Esophagus squamous epithelium (tissue), 4 donors: ENCODE results near the gene GLS.
"Not testable (repeated sequence)": the region's sequence is repeated elsewhere in the genome, so short reads cannot be mapped to it uniquely, and the experiment has no call there.

ENCODE experiments used
- POLR2A ChIP-seq, 4 donors: fragments of 450-650 bp; IDR thresholded peaks; one replicate each; pipeline ENCODE4 v1.6.1; 2017; ENCODE audit warnings: antibody characterized with exemption in 4 of 4, mild to moderate bottlenecking in 4 of 4, moderate library complexity in 3 of 4
- TF ChIP-seq, protein P1 (sequence below), 6 experiments: fragments of 450-650 bp in 4 of 6; fragments of 200-600 bp in 2 of 6; sonication (generic) in 2 of 6; IDR thresholded peaks; one replicate each; pipeline ENCODE4 v1.5.1; 2016 to 2019; ENCODE audit warnings: antibody characterized with exemption in 6 of 6, mild to moderate bottlenecking in 4 of 6, moderate library complexity in 4 of 6

DNA sequence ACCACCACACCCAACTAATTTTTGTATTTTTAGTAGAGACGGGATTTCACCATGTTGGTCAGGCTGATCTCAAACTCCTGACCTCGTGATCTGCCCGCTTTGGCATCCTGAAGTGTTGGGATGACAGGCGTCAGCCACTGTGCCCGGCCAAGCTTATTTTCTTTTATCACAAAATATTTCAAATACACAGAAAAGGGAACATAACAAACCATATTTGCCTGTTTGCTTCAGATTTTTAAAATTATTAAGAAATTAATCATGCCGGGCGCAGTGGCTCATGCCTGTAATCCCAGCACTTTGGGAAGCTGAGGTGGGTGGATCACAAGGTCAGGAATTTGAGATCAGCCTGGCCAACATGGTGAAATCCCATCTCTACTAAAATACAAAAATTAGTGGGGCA is 7.2 kb upstream of the GLS start:
- TF ChIP-seq, protein P1, sequence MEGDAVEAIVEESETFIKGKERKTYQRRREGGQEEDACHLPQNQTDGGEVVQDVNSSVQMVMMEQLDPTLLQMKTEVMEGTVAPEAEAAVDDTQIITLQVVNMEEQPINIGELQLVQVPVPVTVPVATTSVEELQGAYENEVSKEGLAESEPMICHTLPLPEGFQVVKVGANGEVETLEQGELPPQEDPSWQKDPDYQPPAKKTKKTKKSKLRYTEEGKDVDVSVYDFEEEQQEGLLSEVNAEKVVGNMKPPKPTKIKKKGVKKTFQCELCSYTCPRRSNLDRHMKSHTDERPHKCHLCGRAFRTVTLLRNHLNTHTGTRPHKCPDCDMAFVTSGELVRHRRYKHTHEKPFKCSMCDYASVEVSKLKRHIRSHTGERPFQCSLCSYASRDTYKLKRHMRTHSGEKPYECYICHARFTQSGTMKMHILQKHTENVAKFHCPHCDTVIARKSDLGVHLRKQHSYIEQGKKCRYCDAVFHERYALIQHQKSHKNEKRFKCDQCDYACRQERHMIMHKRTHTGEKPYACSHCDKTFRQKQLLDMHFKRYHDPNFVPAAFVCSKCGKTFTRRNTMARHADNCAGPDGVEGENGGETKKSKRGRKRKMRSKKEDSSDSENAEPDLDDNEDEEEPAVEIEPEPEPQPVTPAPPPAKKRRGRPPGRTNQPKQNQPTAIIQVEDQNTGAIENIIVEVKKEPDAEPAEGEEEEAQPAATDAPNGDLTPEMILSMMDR (IDR thresholded peaks at IDR 0.05): not testable (repeated sequence)
- TF ChIP-seq POLR2A (IDR thresholded peaks at IDR 0.05): not testable (repeated sequence)
